ENCODE data around the gene GRIFIN. TPM values are rescaled to one million over a fixed set of nuclear protein-coding genes. Genes with fewer than 3 reads are reported as not detected.

GRIFIN gene
- total RNA-seq, 2 experiments from 2014 or later = not detected

GRCh38 chr7:2484868-2485267, 8.7 kb upstream of the GRIFIN start:
- H3K4me3 ChIP-seq (ENCODE audit: low read depth, low read length, poor library complexity, severe bottlenecking) = no peak overlapping the region
- H3K4me2 ChIP-seq (ENCODE audit: low read length) = no peak overlapping the region
- H3K9me3 ChIP-seq (ENCODE audit: low read length) = no peaks in the 10 kb centered on the region
- H3K9me2 ChIP-seq (ENCODE audit: insufficient read depth, low read length) = no peaks in the 10 kb centered on the region
- ChIA-PET POLR2A (no interaction called here), CTCF (ENCODE audit: unreplicated experiment) (no interaction called here)
- no peaks in the 10 kb centered on the region for H4K20me1 ChIP-seq (ENCODE audit: insufficient read depth, low read length)
- BruUV-seq (replicated peaks) = no TSS peak
- no peak overlapping the region for H2AFZ ChIP-seq (ENCODE audit: low read length)
- no peaks in the 10 kb centered on the region for H3K4me1 ChIP-seq (ENCODE audit: insufficient read depth, low read length, poor library complexity, severe bottlenecking)
- no peaks in the 10 kb centered on the region for H3K36me3 ChIP-seq (ENCODE audit: insufficient read depth, low read length)
- intact Hi-C loops (cut with micrococcal nuclease; ENCODE audit: unreplicated experiment) = no loop called here
- no peak for DNase-seq (ENCODE audit: low spot score)
- H3K27ac ChIP-seq (ENCODE audit: low read depth, low read length, poor library complexity, severe bottlenecking) = no peak overlapping the region
- H3K79me2 ChIP-seq (ENCODE audit: insufficient read depth, low read depth, low read length) = no peaks in the 10 kb centered on the region
- TF ChIP-seq CTCF (conservative IDR thresholded peaks at IDR 0.05; ENCODE audit: low read length) (no peak), EZH2phosphoT487 (IDR thresholded peaks at IDR 0.05; ENCODE audit: borderline replicate concordance, low read depth, low read length) (no peak)

DNA sequence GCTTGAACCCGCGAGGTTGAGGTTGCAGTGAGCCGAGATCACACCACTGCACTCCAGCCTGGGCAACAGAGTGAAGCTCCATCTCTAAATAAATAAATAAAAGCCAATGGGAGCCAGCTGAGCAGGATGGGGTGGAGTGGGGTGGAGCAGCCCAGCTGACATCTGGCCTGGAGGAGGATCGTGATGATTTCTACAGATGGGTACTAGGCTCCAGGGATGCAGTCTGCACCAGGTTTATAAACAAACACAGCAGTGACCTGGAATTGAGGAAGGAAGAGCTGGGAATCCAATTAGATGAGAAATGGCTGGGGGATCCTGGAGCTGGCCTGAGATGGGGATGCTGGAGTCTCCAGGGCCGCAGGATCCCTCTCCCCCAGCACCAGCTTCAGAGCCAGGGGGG, 7.3 kb upstream of the GRIFIN start:
- no peak overlapping the region for H3K27ac ChIP-seq (ENCODE audit: low read depth, low read length, poor library complexity, severe bottlenecking)
- TF ChIP-seq CTCF (conservative IDR thresholded peaks at IDR 0.05; ENCODE audit: low read length) = no peak
- ChIA-PET POLR2A (no interaction called here), CTCF (ENCODE audit: unreplicated experiment) (no interaction called here)
- H3K9me2 ChIP-seq (ENCODE audit: insufficient read depth, low read length) = no peaks in the 10 kb centered on the region
- no peak overlapping the region for H3K4me2 ChIP-seq (ENCODE audit: low read length)
- intact Hi-C loops (cut with micrococcal nuclease; ENCODE audit: unreplicated experiment) = no loop called here
- H3K4me1 ChIP-seq (ENCODE audit: insufficient read depth, low read length, poor library complexity, severe bottlenecking) = no peaks in the 10 kb centered on the region
- BruUV-seq (replicated peaks) = no TSS peak
- H3K9me3 ChIP-seq (ENCODE audit: low read length) = no peaks in the 10 kb centered on the region
- no peak overlapping the region for H2AFZ ChIP-seq (ENCODE audit: low read length)
- H3K4me3 ChIP-seq (ENCODE audit: low read depth, low read length, poor library complexity, severe bottlenecking) = no peak overlapping the region
- H4K20me1 ChIP-seq (ENCODE audit: insufficient read depth, low read length) = no peaks in the 10 kb centered on the region
- no peaks in the 10 kb centered on the region for H3K79me2 ChIP-seq (ENCODE audit: insufficient read depth, low read depth, low read length)
- DNase-seq (ENCODE audit: low spot score) = no peak
- no peaks in the 10 kb centered on the region for H3K36me3 ChIP-seq (ENCODE audit: insufficient read depth, low read length)

GRCh38 chr7:2482725-2483451, 6.7 kb upstream of the GRIFIN start:
- POLR2A ChIA-PET = no interaction called here
- intact Hi-C loops (cut with micrococcal nuclease; ENCODE audit: unreplicated experiment) = no loop called here
- TF ChIP-seq CTCF (conservative IDR thresholded peaks at IDR 0.05; ENCODE audit: low read length) = peak; percentile 57
- TF ChIP-seq EZH2phosphoT487 (IDR thresholded peaks at IDR 0.05; ENCODE audit: borderline replicate concordance, low read depth, low read length) = no peak
- Histone ChIP-seq H3K36me3 (ENCODE audit: insufficient read depth, low read length) (no peaks in the 10 kb centered on the region), H3K4me1 (ENCODE audit: insufficient read depth, low read length, poor library complexity, severe bottlenecking) (no peaks in the 10 kb centered on the region), H3K4me2 (ENCODE audit: low read length) (no peak overlapping the region), H3K9me3 (ENCODE audit: low read length) (no peaks in the 10 kb centered on the region), H3K4me3 (ENCODE audit: low read depth, low read length, poor library complexity, severe bottlenecking) (no peak overlapping the region), H4K20me1 (ENCODE audit: insufficient read depth, low read length) (no peaks in the 10 kb centered on the region), H3K9me2 (ENCODE audit: insufficient read depth, low read length) (no peaks in the 10 kb centered on the region), H3K27ac (ENCODE audit: low read depth, low read length, poor library complexity, severe bottlenecking) (no peak overlapping the region), H2AFZ (ENCODE audit: low read length) (no peak overlapping the region), H3K79me2 (ENCODE audit: insufficient read depth, low read depth, low read length) (no peaks in the 10 kb centered on the region)
- no peak for DNase-seq (ENCODE audit: low spot score)
- CTCF ChIA-PET (ENCODE audit: unreplicated experiment) = no interaction called here
- BruUV-seq (replicated peaks) = no TSS peak
